NCI-H524 treated with DMSO at 0.1 percent for 48 hours (cell line): ENCODE data around the gene TANC1.

ENCODE experiments used
- DNase-seq: peaks from one replicate; lab custom pipeline; 2025; lab: John Stamatoyannopoulos, UW

TANC1 gene

GRCh38 chr2:158994920-158995676 lies 26.7 kb downstream of the TANC1 start:
- no peak for DNase-seq

GRCh38 chr2:158995677-158996049 lies 27.2 kb downstream of the TANC1 start:
- DNase-seq = no peak

- DNase-seq = no peak
Measured at GRCh38 chr2:158996378-158996993, 28.0 kb downstream of the TANC1 start.

GRCh38 chr2:158997037-158997790 lies 28.8 kb downstream of the TANC1 start:
- DNase-seq = no peak

- peak; percentile 46 for DNase-seq
Measured at GRCh38 chr2:158998551-158999248, 30.3 kb downstream of the TANC1 start.

- no peak for DNase-seq
Measured at GRCh38 chr2:158999458-158999857, 31.0 kb downstream of the TANC1 start.

- DNase-seq = no peak
Measured at GRCh38 chr2:159000072-159000471, 31.6 kb downstream of the TANC1 start.

GRCh38 chr2:159002462-159003111 lies 34.1 kb downstream of the TANC1 start:
- no peak for DNase-seq

- DNase-seq = no peak
Measured at GRCh38 chr2:159003555-159003954, 35.1 kb downstream of the TANC1 start.

GRCh38 chr2:159004849-159005248 lies 36.4 kb downstream of the TANC1 start:
- DNase-seq = no peak

GRCh38 chr2:159009940-159010339 lies 41.5 kb downstream of the TANC1 start:
- DNase-seq = no peak

- DNase-seq = no peak
Measured at GRCh38 chr2:159010340-159010739, 41.9 kb downstream of the TANC1 start.

GRCh38 chr2:159010963-159011362 lies 42.5 kb downstream of the TANC1 start:
- no peak for DNase-seq

GRCh38 chr2:159012142-159012541 lies 43.7 kb downstream of the TANC1 start:
- DNase-seq = no peak

- no peak for DNase-seq
Measured at GRCh38 chr2:159013103-159013502, 44.7 kb downstream of the TANC1 start.

- DNase-seq = no peak
Measured at GRCh38 chr2:159015174-159015573, 46.7 kb downstream of the TANC1 start.

- no peak for DNase-seq
Measured at GRCh38 chr2:159015823-159016222, 47.4 kb downstream of the TANC1 start.

- no peak for DNase-seq
Measured at GRCh38 chr2:159017837-159018236, 49.4 kb downstream of the TANC1 start.

- no peak for DNase-seq
Measured at GRCh38 chr2:159019021-159019420, 50.6 kb downstream of the TANC1 start.

- DNase-seq = no peak
Measured at GRCh38 chr2:159022019-159022418, 53.6 kb downstream of the TANC1 start.

GRCh38 chr2:159026170-159026569 lies 57.7 kb downstream of the TANC1 start:
- DNase-seq = no peak

GRCh38 chr2:159028776-159029175 lies 60.3 kb downstream of the TANC1 start:
- DNase-seq = no peak
